ENCODE measurements around the gene FAM200A.

The FAM200A gene

GRCh38 chr7:99498546-99498944 lies 53.4 kb downstream of the FAM200A start:
- H3K36me3 ChIP-seq (ENCODE audit: insufficient read depth) = peaks cover 26% of the 10 kb centered on the region; the same call in 1 of the 2 replicates
- H4K20me1 ChIP-seq (ENCODE audit: insufficient read depth) = no peaks in the 10 kb centered on the region
- no peaks in the 10 kb centered on the region for H3K27me3 ChIP-seq (ENCODE audit: insufficient read depth, low read depth)
- peak overlapping the region; percentile 65 for H3K4me2 ChIP-seq
- H3K79me2 ChIP-seq (ENCODE audit: insufficient read depth, low read depth) = peaks cover 51% of the 10 kb centered on the region
- H2AFZ ChIP-seq (ENCODE audit: low read depth) = no peak overlapping the region
- H3K4me1 ChIP-seq (ENCODE audit: low read depth, poor library complexity, severe bottlenecking) = peaks cover 14% of the 10 kb centered on the region
- TF ChIP-seq CTCF (conservative IDR thresholded peaks at IDR 0.05; ENCODE audit: low read depth, low read length) = no peak
- no peak overlapping the region for H3K9ac ChIP-seq
- H3K4me3 ChIP-seq (IDR thresholded peaks at IDR 0.05; ENCODE audit: insufficient read depth, low read depth, low read length) = no peak overlapping the region
- no peak overlapping the region for H3K27ac ChIP-seq

GRCh38 chr7:99497766-99498545 lies 54.0 kb downstream of the FAM200A start:
- TF ChIP-seq CTCF (conservative IDR thresholded peaks at IDR 0.05; ENCODE audit: low read depth, low read length) = no peak

More at GRCh38 chr7:99497766-99498545, 54.0 kb downstream of the FAM200A start:
- H3K79me2 ChIP-seq (ENCODE audit: insufficient read depth, low read depth) = peaks cover 51% of the 10 kb centered on the region
- H3K4me3 ChIP-seq (IDR thresholded peaks at IDR 0.05; ENCODE audit: insufficient read depth, low read depth, low read length) = no peak overlapping the region
- peaks cover 30% of the 10 kb centered on the region; the same call in 1 of the 2 replicates for H3K36me3 ChIP-seq (ENCODE audit: insufficient read depth)
- H3K4me2 ChIP-seq = peak overlapping the region; percentile 65; the same call in 1 of the 2 replicates
- H3K4me1 ChIP-seq (ENCODE audit: low read depth, poor library complexity, severe bottlenecking) = peaks cover 11% of the 10 kb centered on the region
- no peak overlapping the region for H3K27ac ChIP-seq
- no peaks in the 10 kb centered on the region for H3K27me3 ChIP-seq (ENCODE audit: insufficient read depth, low read depth)
- no peak overlapping the region for H2AFZ ChIP-seq (ENCODE audit: low read depth)
- H3K9ac ChIP-seq = no peak overlapping the region
- H4K20me1 ChIP-seq (ENCODE audit: insufficient read depth) = no peaks in the 10 kb centered on the region
